Measurements from ENCODE around the gene ASNSD1.
"Not testable (repeated sequence)": the region's sequence is repeated elsewhere in the genome, so short reads cannot be mapped to it uniquely, and the experiment has no call there.

Gene ASNSD1

GRCh38 chr2:189683348-189683747 is 22.1 kb downstream of the ASNSD1 start:
- H2AFZ ChIP-seq = no peak overlapping the region
- H3K4me3 ChIP-seq (ENCODE audit: low read depth, low read length) = no peak overlapping the region
- no peaks in the 10 kb centered on the region for H3K27me3 ChIP-seq (ENCODE audit: control insufficient read depth, insufficient read depth, low read length)
- H3K27ac ChIP-seq = no peak overlapping the region
- H3K9ac ChIP-seq = no peak overlapping the region
- H3K79me2 ChIP-seq = peaks cover 6% of the 10 kb centered on the region
- peaks cover 4% of the 10 kb centered on the region for H3K4me1 ChIP-seq
- no peak overlapping the region for H3K4me2 ChIP-seq (ENCODE audit: low read length)
- no peak for TF ChIP-seq CTCF (IDR thresholded peaks at IDR 0.05)
- H3K36me3 ChIP-seq (ENCODE audit: control insufficient read depth, insufficient read depth, low read length) = no peaks in the 10 kb centered on the region
- no peaks in the 10 kb centered on the region for H3K9me3 ChIP-seq (ENCODE audit: control insufficient read depth, low read length)

GRCh38 chr2:189684811-189685210 is 23.6 kb downstream of the ASNSD1 start:
- no peaks in the 10 kb centered on the region for H3K27me3 ChIP-seq (ENCODE audit: control insufficient read depth, insufficient read depth, low read length)
- H3K27ac ChIP-seq = no peak overlapping the region
- H3K4me3 ChIP-seq (ENCODE audit: low read depth, low read length) = no peak overlapping the region
- H3K9ac ChIP-seq = no peak overlapping the region
- H3K36me3 ChIP-seq (ENCODE audit: control insufficient read depth, insufficient read depth, low read length) = no peaks in the 10 kb centered on the region
- TF ChIP-seq CTCF (IDR thresholded peaks at IDR 0.05) = no peak
- no peak overlapping the region for H3K4me2 ChIP-seq (ENCODE audit: low read length)
- H3K79me2 ChIP-seq = peaks cover 6% of the 10 kb centered on the region
- peaks cover 4% of the 10 kb centered on the region for H3K4me1 ChIP-seq
- H3K9me3 ChIP-seq (ENCODE audit: control insufficient read depth, low read length) = no peaks in the 10 kb centered on the region
- no peak overlapping the region for H2AFZ ChIP-seq

GRCh38 chr2:189685540-189686229 is 24.4 kb downstream of the ASNSD1 start:
- Histone ChIP-seq H3K4me2 (ENCODE audit: low read length) (no peak overlapping the region), H3K36me3 (ENCODE audit: control insufficient read depth, insufficient read depth, low read length) (no peaks in the 10 kb centered on the region), H3K9ac (no peak overlapping the region), H2AFZ (no peak overlapping the region), H3K79me2 (peaks cover 6% of the 10 kb centered on the region), H3K27ac (no peak overlapping the region), H3K9me3 (ENCODE audit: control insufficient read depth, low read length) (no peaks in the 10 kb centered on the region), H3K4me3 (ENCODE audit: low read depth, low read length) (no peak overlapping the region), H3K4me1 (peaks cover 4% of the 10 kb centered on the region), H3K27me3 (ENCODE audit: control insufficient read depth, insufficient read depth, low read length) (no peaks in the 10 kb centered on the region)
- no peak for TF ChIP-seq CTCF (IDR thresholded peaks at IDR 0.05)

GRCh38 chr2:189687796-189688195 is 26.5 kb downstream of the ASNSD1 start:
- H3K79me2 ChIP-seq; H3K4me1 ChIP-seq; H3K4me2 ChIP-seq (ENCODE audit: low read length); H3K9ac ChIP-seq; H3K27ac ChIP-seq; H3K9me3 ChIP-seq (ENCODE audit: control insufficient read depth, low read length); H2AFZ ChIP-seq; H3K4me3 ChIP-seq (ENCODE audit: low read depth, low read length); H3K36me3 ChIP-seq (ENCODE audit: control insufficient read depth, insufficient read depth, low read length); H3K27me3 ChIP-seq (ENCODE audit: control insufficient read depth, insufficient read depth, low read length): not testable (repeated sequence)

GRCh38 chr2:189696223-189696622 is 35.0 kb downstream of the ASNSD1 start:
- H3K27me3 ChIP-seq (ENCODE audit: control insufficient read depth, insufficient read depth, low read length) = no peaks in the 10 kb centered on the region
- no peak overlapping the region for H3K9ac ChIP-seq
- H3K9me3 ChIP-seq (ENCODE audit: control insufficient read depth, low read length) = no peaks in the 10 kb centered on the region
- no peak overlapping the region for H3K4me3 ChIP-seq (ENCODE audit: low read depth, low read length)
- no peak overlapping the region for H3K4me2 ChIP-seq (ENCODE audit: low read length)
- H2AFZ ChIP-seq = no peak overlapping the region
- H3K4me1 ChIP-seq = no peaks in the 10 kb centered on the region
- no peak for TF ChIP-seq CTCF (IDR thresholded peaks at IDR 0.05)
- H3K36me3 ChIP-seq (ENCODE audit: control insufficient read depth, insufficient read depth, low read length) = no peaks in the 10 kb centered on the region
- no peaks in the 10 kb centered on the region for H3K79me2 ChIP-seq
- no peak overlapping the region for H3K27ac ChIP-seq

All from parathyroid adenoma (tissue), 2 donors.